Measurements from ENCODE around the gene PBX1.
A peak's percentile ranks its signal among the peaks of the same experiment; 100 is the strongest.

Gene PBX1

GRCh38 chr1:164802529-164803282 is 243.7 kb downstream of the PBX1 start:
- DNase-seq: no peak

DNA sequence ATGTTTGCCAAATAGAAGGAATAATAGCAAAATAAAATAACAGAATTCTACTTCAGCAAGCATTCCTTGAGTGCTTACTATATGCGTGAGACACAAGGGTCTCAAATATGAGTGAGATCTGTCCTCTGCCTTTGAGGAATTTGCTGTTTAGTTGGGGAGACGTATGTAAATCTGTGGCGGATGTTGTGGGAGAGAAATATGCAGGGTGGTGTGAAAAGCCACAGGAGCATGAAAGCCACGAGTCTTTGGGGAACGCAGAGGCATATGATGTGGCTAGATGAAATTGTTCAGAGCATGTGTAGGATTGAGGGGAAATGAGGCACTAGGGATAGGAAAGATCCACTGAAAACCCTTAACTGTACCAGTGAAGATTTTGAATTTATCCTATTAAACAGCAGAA is 244.4 kb downstream of the PBX1 start:
- no peak for DNase-seq

- no peak for DNase-seq
Observed at GRCh38 chr1:164804366-164804765, 245.4 kb downstream of the PBX1 start.

DNA sequence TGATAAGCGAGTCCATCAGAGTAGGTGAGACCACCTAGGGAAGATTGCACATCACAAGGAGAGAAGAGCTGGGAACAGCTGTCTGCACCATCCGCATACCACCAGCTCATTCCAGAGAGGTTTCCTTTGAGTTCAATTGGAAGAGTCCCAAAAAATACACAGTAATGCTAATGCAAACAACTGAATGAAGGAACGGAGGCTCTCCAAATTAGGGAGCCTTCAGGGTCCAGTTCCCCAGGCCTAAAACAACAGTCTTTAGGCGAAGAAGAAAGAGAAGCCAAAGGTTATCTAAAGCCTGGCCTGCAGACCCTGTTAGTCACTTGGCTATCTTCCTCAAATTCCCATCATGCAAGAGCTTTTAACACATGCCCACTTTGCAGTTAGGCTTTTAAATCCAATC is 246.4 kb downstream of the PBX1 start:
- no peak for DNase-seq

DNA sequence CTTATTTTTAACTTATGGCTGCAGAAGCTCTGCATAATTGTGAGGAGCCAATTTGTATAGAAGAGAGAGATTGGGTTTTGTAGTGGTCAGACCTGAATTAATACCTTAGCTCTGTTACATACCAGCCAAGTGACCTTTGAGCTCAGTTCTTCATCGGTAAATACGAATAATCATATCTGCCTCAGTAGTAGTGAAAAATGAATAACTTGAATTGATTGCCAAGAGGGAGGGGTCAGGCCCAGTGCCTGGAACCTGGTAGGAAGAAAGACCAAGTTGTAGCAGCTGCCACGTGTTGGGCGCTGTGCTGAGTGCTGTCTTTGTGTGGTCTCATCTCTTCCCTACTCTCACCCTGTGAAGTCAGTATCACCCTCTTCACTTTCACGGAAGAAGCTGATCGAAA is 247.5 kb downstream of the PBX1 start:
- DNase-seq: no peak

DNA sequence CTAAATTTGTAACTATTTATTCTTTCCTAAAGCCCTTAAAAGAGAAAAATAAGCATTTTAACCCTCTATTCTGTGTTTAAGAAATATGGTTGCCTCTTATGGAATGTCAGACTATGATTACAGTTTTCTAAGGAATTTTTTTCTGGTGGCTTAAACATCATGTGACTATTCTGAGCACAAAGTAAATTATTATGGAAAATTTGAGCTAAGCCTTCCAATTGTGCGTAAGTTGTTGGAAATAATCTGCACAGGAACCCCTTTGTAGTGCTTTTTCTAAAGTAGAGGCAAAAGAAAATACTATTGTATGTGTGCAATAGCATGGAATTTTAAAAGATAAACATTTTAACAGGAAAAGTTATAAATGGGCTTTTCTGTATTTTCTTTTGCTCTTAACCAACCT is 254.8 kb downstream of the PBX1 start:
- DNase-seq: no peak

DNA sequence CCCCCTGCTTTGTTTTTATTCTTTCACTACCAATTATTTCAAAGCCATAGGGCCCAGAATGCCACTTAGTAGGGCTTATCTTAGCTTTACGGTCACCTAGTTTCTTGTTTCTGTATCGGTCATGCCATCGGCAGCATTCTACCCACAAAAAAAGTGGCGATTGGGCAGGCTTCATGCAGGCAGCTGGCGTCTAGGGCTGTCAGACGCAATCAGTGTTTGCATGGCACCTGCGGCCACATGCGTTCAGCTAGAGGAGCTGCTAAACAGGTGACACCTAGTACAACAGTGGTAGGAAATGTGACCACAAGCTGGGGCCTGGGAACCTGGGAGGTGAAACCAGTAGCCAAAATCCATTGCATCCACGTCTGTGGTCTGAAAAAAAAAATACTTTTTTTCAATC is 262.7 kb downstream of the PBX1 start:
- no peak for DNase-seq

GRCh38 chr1:164823486-164824279 is 264.7 kb downstream of the PBX1 start:
- no peak for DNase-seq

GRCh38 chr1:164824542-164824941 is 265.6 kb downstream of the PBX1 start:
- no peak for DNase-seq

GRCh38 chr1:164830628-164831027 is 271.6 kb downstream of the PBX1 start:
- DNase-seq: no peak

DNA sequence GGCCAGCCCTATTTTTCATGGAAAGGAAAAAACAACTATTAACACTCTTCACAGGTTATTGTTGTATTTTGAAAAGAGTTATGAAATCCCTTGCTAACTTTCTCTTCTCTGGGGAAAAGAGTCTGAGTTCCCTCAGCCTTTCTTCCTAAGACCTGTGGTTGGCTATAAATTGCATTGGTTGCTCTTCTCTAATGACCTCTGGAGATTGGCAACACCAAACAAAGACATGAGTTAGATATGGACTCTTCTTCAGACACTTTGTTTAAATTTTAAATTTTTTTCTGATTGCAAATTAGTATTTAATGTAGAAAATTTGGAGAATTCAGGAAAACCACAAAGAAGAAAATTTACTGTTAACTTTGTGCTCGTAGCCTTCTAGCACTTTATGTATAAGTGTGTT is 275.7 kb downstream of the PBX1 start:
- DNase-seq: no peak

- DNase-seq: no peak
Observed at GRCh38 chr1:164836614-164837018, 277.6 kb downstream of the PBX1 start.

- no peak for DNase-seq
Observed at GRCh38 chr1:164838786-164839185, 279.8 kb downstream of the PBX1 start.

GRCh38 chr1:164840936-164841335 is 282.0 kb downstream of the PBX1 start:
- DNase-seq: no peak

GRCh38 chr1:164841702-164842465 is 282.9 kb downstream of the PBX1 start:
- peak in 13 of 56 donors; percentile 2 to 21 (median 8) for DNase-seq

DNA sequence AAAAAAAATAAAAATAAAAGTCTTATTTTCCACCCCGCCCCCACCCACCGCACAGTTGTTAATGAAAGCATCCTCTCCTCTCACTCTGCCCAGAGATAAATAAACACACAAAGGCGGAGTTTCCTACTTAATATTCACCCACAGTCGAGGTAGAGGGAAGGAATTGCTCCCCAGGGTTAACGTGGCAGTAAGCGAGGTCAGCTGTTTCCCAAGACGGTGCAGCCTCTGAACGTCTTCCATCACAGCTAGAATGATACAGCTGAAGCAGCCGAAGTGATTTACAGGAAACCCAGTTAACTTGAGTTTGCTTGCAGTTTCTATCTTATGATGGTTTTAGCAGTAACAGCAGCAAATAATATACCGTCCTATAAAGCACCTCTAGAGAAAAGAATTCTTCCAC is 283.9 kb downstream of the PBX1 start:
- no peak for DNase-seq

- no peak for DNase-seq
Observed at GRCh38 chr1:164843743-164844500, 284.9 kb downstream of the PBX1 start.

- DNase-seq: no peak
Observed at GRCh38 chr1:164846731-164847691, 288.0 kb downstream of the PBX1 start.

DNA sequence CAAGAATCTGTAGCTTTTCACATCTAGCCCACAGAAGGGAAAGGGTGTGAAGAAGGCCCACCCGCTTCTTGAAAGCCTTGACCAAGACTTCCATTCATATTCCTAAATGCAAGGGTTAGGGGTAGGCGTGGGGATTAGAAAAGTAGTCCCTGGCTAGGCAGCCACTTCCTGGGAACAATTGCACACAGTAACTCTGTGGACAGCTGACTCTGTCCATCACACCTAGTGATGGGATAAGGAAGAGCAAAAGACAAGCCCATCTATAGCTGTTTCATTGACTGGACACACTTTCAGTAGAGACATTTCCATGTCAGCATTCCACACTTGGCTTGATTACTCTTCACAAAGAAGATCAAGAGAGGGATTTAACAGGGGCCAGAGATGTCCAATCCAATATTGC is 294.2 kb downstream of the PBX1 start:
- no peak for DNase-seq

GRCh38 chr1:164855716-164856329 is 296.8 kb downstream of the PBX1 start:
- no peak for DNase-seq

Data from nucleus accumbens (tissue), 56 donors.